ENCODE data around the gene PTPN14. TPM values are rescaled to one million over a fixed set of nuclear protein-coding genes. Genes with fewer than 3 reads are reported as not detected.

Gene PTPN14
- total RNA-seq, 1 experiment from 2014 or later: 88.4 TPM

- no peaks in the 10 kb centered on the region for H3K9me3 Mint-ChIP-seq
- peaks cover 58% of the 10 kb centered on the region for H3K4me1 Mint-ChIP-seq
- no peak for DNase-seq (ENCODE audit: low spot score)
- no peak for ATAC-seq
- CTCF ChIA-PET: interaction anchor here (1.4 kb wide), 1 partner anchor 68 kb away, joined by 3 read pairs; no protein-coding TSS in a partner anchor
- no peak overlapping the region for H3K4me3 Mint-ChIP-seq
- no peak overlapping the region for H3K27ac Mint-ChIP-seq
- POLR2A ChIA-PET: no interaction called here
- H3K27me3 Mint-ChIP-seq (ENCODE audit: low read depth): no peaks in the 10 kb centered on the region
- peaks cover 34% of the 10 kb centered on the region for H3K36me3 Mint-ChIP-seq
- TF ChIP-seq ELF4 (CRISPR knock-in tag; IDR thresholded peaks at IDR 0.05; ENCODE audit: low read depth) (no peak), CREM (CRISPR knock-in tag; IDR thresholded peaks at IDR 0.05) (no peak), MXD4 (CRISPR knock-in tag; IDR thresholded peaks at IDR 0.05; ENCODE audit: borderline replicate concordance) (no peak), FOXP4 (CRISPR knock-in tag; IDR thresholded peaks at IDR 0.05) (no peak), NFE2L1 (CRISPR knock-in tag; IDR thresholded peaks at IDR 0.05) (no peak), ZNF423 (CRISPR knock-in tag; IDR thresholded peaks at IDR 0.05) (no peak), ZNF219 (CRISPR knock-in tag; IDR thresholded peaks at IDR 0.05; ENCODE audit: borderline replicate concordance) (no peak), E2F1 (CRISPR knock-in tag; IDR thresholded peaks at IDR 0.05) (no peak), ZNF532 (CRISPR knock-in tag; IDR thresholded peaks at IDR 0.05; ENCODE audit: borderline replicate concordance) (no peak), MYBL2 (CRISPR knock-in tag; IDR thresholded peaks at IDR 0.05) (no peak), ZNF416 (CRISPR knock-in tag; IDR thresholded peaks at IDR 0.05) (no peak), ZNF396 (CRISPR knock-in tag; IDR thresholded peaks at IDR 0.05; ENCODE audit: borderline replicate concordance) (no peak), JAZF1 (CRISPR knock-in tag; IDR thresholded peaks at IDR 0.05) (no peak), TP53 (CRISPR knock-in tag; IDR thresholded peaks at IDR 0.05) (no peak), NR3C1 (CRISPR knock-in tag; conservative IDR thresholded peaks at IDR 0.05; ENCODE audit: low read depth) (no peak), ZBTB21 (CRISPR knock-in tag; IDR thresholded peaks at IDR 0.05; ENCODE audit: borderline replicate concordance) (no peak), NFATC4 (CRISPR knock-in tag; IDR thresholded peaks at IDR 0.05) (no peak), ATF2 (CRISPR knock-in tag; IDR thresholded peaks at IDR 0.05; ENCODE audit: borderline replicate concordance, low read depth) (no peak), SMAD3 (CRISPR knock-in tag; IDR thresholded peaks at IDR 0.05; ENCODE audit: borderline replicate concordance) (no peak)
These were observed 151.3 kb downstream of the PTPN14 start for GRCh38 chr1:214400131-214400530.
